H9 (cell line): ENCODE measurements around the gene TAF3. TPM values are rescaled to one million over a fixed set of nuclear protein-coding genes. Genes with fewer than 3 reads are reported as not detected.

Experiments
- DNase-seq: peaks from one replicate; pipeline ENCODE4 v3.0.0-alpha.2; 2017
- H2AFZ ChIP-seq: one replicate; pipeline ENCODE4 v1.6.1; 2013; ENCODE audit warnings: mild to moderate bottlenecking, low read length, control low read depth, moderate library complexity
- H2AK5ac ChIP-seq: 2 replicates; pipeline ENCODE4 v1.6.1; 2013; ENCODE audit warnings: low read length, control low read depth, mixed read lengths; ENCODE audit not compliant: insufficient read length
- H2BK120ac ChIP-seq: one replicate; pipeline ENCODE4 v1.6.1; 2013; ENCODE audit warnings: low read depth, mild to moderate bottlenecking, low read length, control low read depth, inconsistent platforms; ENCODE audit not compliant: poor library complexity, severe bottlenecking
- H2BK12ac ChIP-seq: 2 replicates; pipeline ENCODE4 v1.6.1; 2013; ENCODE audit warnings: low read length, control low read depth, mixed read lengths, low read depth; ENCODE audit not compliant: insufficient read length
- H2BK15ac ChIP-seq: 2 replicates; pipeline ENCODE4 v1.6.1; 2013; ENCODE audit warnings: low read depth, low read length, control low read depth
- H2BK20ac ChIP-seq: one replicate; pipeline ENCODE4 v1.6.1; 2013; ENCODE audit warnings: low read depth, mild to moderate bottlenecking, low read length, control low read depth, inconsistent platforms; ENCODE audit not compliant: poor library complexity, severe bottlenecking
- H2BK5ac ChIP-seq: 2 replicates; pipeline ENCODE4 v1.6.1; 2013; ENCODE audit warnings: low read length, control low read depth, mixed read lengths; ENCODE audit not compliant: insufficient read length
- H3K14ac ChIP-seq: 2 replicates; pipeline ENCODE4 v1.6.1; 2013; ENCODE audit warnings: low read length, control low read depth; ENCODE audit not compliant: insufficient read depth
- H3K18ac ChIP-seq: 2 replicates; pipeline ENCODE4 v1.6.1; 2013; ENCODE audit warnings: low read depth, mild to moderate bottlenecking, mixed read lengths, low read length, control low read depth; ENCODE audit not compliant: insufficient read length
- H3K23ac ChIP-seq: 2 replicates; pipeline ENCODE4 v1.6.1; 2013; ENCODE audit warnings: low read length, control low read depth, mixed read lengths, low read depth; ENCODE audit not compliant: insufficient read length
- H3K23me2 ChIP-seq: 2 replicates; pipeline ENCODE4 v1.6.1; 2013; ENCODE audit warnings: low read depth, mild to moderate bottlenecking, mixed read lengths, low read length, control low read depth; ENCODE audit not compliant: insufficient read length, poor library complexity, severe bottlenecking
- H3K27ac ChIP-seq: 2 replicates; pipeline ENCODE4 v1.5.1; 2013; ENCODE audit warnings: low read length, control low read depth, mixed read lengths, low read depth; ENCODE audit not compliant: insufficient read length
- H3K27me3 ChIP-seq: 2 replicates; pipeline ENCODE4 v1.6.1; 2013; ENCODE audit warnings: low read length, control low read depth, inconsistent platforms; ENCODE audit not compliant: insufficient read depth
- H3K4ac ChIP-seq: 2 replicates; pipeline ENCODE4 v1.6.1; 2013; ENCODE audit warnings: low read depth, mild to moderate bottlenecking, control low read depth, inconsistent platforms, low read length, moderate library complexity
- H3K4me1 ChIP-seq: 2 replicates; pipeline ENCODE4 v1.6.1; 2013; ENCODE audit warnings: low read length, control low read depth, inconsistent platforms; ENCODE audit not compliant: insufficient read depth
- H3K4me2 ChIP-seq: 2 replicates; pipeline ENCODE4 v1.6.1; 2013; ENCODE audit warnings: low read length, control low read depth, mixed read lengths; ENCODE audit not compliant: insufficient read length, insufficient read depth
- H3K56ac ChIP-seq: 2 replicates; pipeline ENCODE4 v1.6.1; 2013; ENCODE audit warnings: low read depth, mild to moderate bottlenecking, mixed read lengths, low read length, control low read depth; ENCODE audit not compliant: insufficient read length
- H3K79me1 ChIP-seq: 2 replicates; pipeline ENCODE4 v1.6.1; 2013; ENCODE audit warnings: low read depth, mild to moderate bottlenecking, moderate library complexity, low read length, control low read depth, inconsistent platforms; ENCODE audit not compliant: insufficient read depth, poor library complexity, severe bottlenecking
- H3K79me2 ChIP-seq: 2 replicates; pipeline ENCODE4 v1.6.1; 2013; ENCODE audit warnings: low read length, control low read depth, inconsistent platforms; ENCODE audit not compliant: insufficient read depth
- H3K9ac ChIP-seq: 2 replicates; pipeline ENCODE4 v1.6.1; 2013; ENCODE audit warnings: low read length, control low read depth, mixed read lengths; ENCODE audit not compliant: insufficient read length; ENCODE audit errors: extremely low read depth
- H3K9me3 ChIP-seq: one replicate; pipeline ENCODE4 v1.6.1; 2013; ENCODE audit warnings: low read depth, low read length, inconsistent platforms; ENCODE audit not compliant: control insufficient read depth
- H3T11ph ChIP-seq: one replicate; pipeline ENCODE4 v1.6.1; 2013; ENCODE audit warnings: mild to moderate bottlenecking, low read length, control low read depth, inconsistent platforms
- H4K20me1 ChIP-seq: one replicate; pipeline ENCODE4 v1.6.1; 2013; ENCODE audit not compliant: control insufficient read depth, insufficient read length, insufficient read depth
- H4K5ac ChIP-seq: 2 replicates; pipeline ENCODE4 v1.6.1; 2013; ENCODE audit warnings: low read depth, mild to moderate bottlenecking, mixed read lengths, low read length, control low read depth; ENCODE audit not compliant: insufficient read length
- H4K8ac ChIP-seq: replicated peaks from 2 replicates; pipeline ENCODE4 v1.6.1; 2013; ENCODE audit warnings: low read length, control low read depth, mixed read lengths, low read depth; ENCODE audit not compliant: insufficient read length
- H4K91ac ChIP-seq: 2 replicates; pipeline ENCODE4 v1.6.1; 2013; ENCODE audit warnings: low read depth, mild to moderate bottlenecking, moderate library complexity, mixed read lengths, low read length, control low read depth; ENCODE audit not compliant: insufficient read length
- H3K27ac Mint-ChIP-seq, 3 experiments: 2 replicates in 2 of 3; 3 replicates in 1 of 3; pipeline ENCODE4 v1.8.0; 2020 to 2021; ENCODE audit warnings: mixed read lengths in 3 of 3, mild to moderate bottlenecking in 1 of 3, moderate library complexity in 1 of 3
- H3K27me3 Mint-ChIP-seq: 2 replicates; pipeline ENCODE4 v1.8.0; 2021; ENCODE audit warnings: low read depth, mild to moderate bottlenecking, moderate library complexity, mixed read lengths
- H3K36me3 Mint-ChIP-seq, 3 experiments: 2 replicates in 2 of 3; 3 replicates in 1 of 3; pipeline ENCODE4 v1.8.0; 2020 to 2021; ENCODE audit warnings: low read depth in 3 of 3, mixed read lengths in 3 of 3; ENCODE audit not compliant: insufficient read depth in 1 of 3
- H3K4me1 Mint-ChIP-seq, 2 experiments: 2 replicates each; pipeline ENCODE4 v1.8.0; 2020; ENCODE audit warnings: mixed read lengths in 2 of 2
- H3K4me3 Mint-ChIP-seq, 2 experiments: 2 replicates in 1 of 2; 3 replicates in 1 of 2; pipeline ENCODE4 v1.8.0; 2020 to 2021; ENCODE audit warnings: mild to moderate bottlenecking in 2 of 2, mixed read lengths in 2 of 2, moderate library complexity in 1 of 2
- H3K9me3 Mint-ChIP-seq, 2 experiments: 2 replicates in 1 of 2; 3 replicates in 1 of 2; pipeline ENCODE4 v1.8.0; 2020; ENCODE audit warnings: mild to moderate bottlenecking in 2 of 2, mixed read lengths in 2 of 2, moderate library complexity in 1 of 2
- CTCF ChIP-seq: fragments of 200-600 bp; sonication (generic); conservative IDR thresholded peaks from 3 replicates; pipeline ENCODE4 v1.8.0; 2021; ENCODE audit warnings: antibody characterized with exemption, mild to moderate bottlenecking
- WGBS: extraction: QIAGEN DNeasy Blood & Tissue Kit; methylation state at CpG from one replicate; pipeline ENCODE4 v1.1.7; 2013; ENCODE audit warnings: missing lambda C conversion rate, low lambda C conversion rate, mixed read lengths; ENCODE audit not compliant: insufficient read length; ENCODE audit errors: extremely low coverage; 5-methylcytosine and 5-hydroxymethylcytosine counted together
- total RNA-seq: library from RNA; stranded (reverse); gene quantifications from 2 replicates; pipeline ENCODE4 v1.2.1, GENCODE V29; 2021

TAF3 gene
- total RNA-seq, 1 experiment from 2014 or later: 10.2 TPM

GRCh38 chr10:8009031-8009430 is 190.7 kb downstream of the TAF3 start:
- TF ChIP-seq CTCF: no peak
- H3K4ac ChIP-seq: no peak overlapping the region
- whole genome bisulfite sequencing: no CpG with 5 or more reads among the region's 38 CpGs

More at GRCh38 chr10:8009031-8009430, 190.7 kb downstream of the TAF3 start:
- no peak overlapping the region for H3K56ac ChIP-seq
- no peak overlapping the region for H2AFZ ChIP-seq
- no peak overlapping the region for H3K14ac ChIP-seq
- Mint-ChIP-seq H3K4me1 (no peaks in the 10 kb centered on the region), H3K9me3 (peaks cover 6 to 7% of the 10 kb centered on the region in 2 experiments), H3K4me3 (no peak overlapping the region), H3K36me3 (peaks cover 6 to 18% (median 9%) of the 10 kb centered on the region in 3 experiments; a peak in 6 of 7 replicates), H3K27ac (no peak overlapping the region), H3K27me3 (no peaks in the 10 kb centered on the region; the same call in 1 of the 2 replicates)
- H4K5ac ChIP-seq: no peak overlapping the region
- no peaks in the 10 kb centered on the region for H3K27me3 ChIP-seq
- no peak overlapping the region for H2BK20ac ChIP-seq
- no peaks in the 10 kb centered on the region for H3K23me2 ChIP-seq
- no peaks in the 10 kb centered on the region for H3K79me1 ChIP-seq
- no peak for DNase-seq
- no peak overlapping the region for H2BK5ac ChIP-seq
- H2BK15ac ChIP-seq: no peak overlapping the region
- no peak overlapping the region for H3K27ac ChIP-seq
- no peaks in the 10 kb centered on the region for H3K9me3 ChIP-seq
- no peak overlapping the region for H3T11ph ChIP-seq
- H3K79me2 ChIP-seq: no peaks in the 10 kb centered on the region
- no peak overlapping the region for H3K18ac ChIP-seq
- no peaks in the 10 kb centered on the region for H3K4me1 ChIP-seq
- no peaks in the 10 kb centered on the region for H4K20me1 ChIP-seq
- H2BK120ac ChIP-seq: no peak overlapping the region
- H4K8ac ChIP-seq: no peak overlapping the region
- H2BK12ac ChIP-seq: no peak overlapping the region
- H3K4me2 ChIP-seq: no peak overlapping the region
- H3K23ac ChIP-seq: no peak overlapping the region
- H2AK5ac ChIP-seq: no peak overlapping the region
- H4K91ac ChIP-seq: no peak overlapping the region
- H3K9ac ChIP-seq: no peak overlapping the region
